Body of pancreas (tissue), 4 donors: Measurements from ENCODE around the gene TBC1D23.

ENCODE experiments used
- POLR2A ChIP-seq, 3 donors: fragments of 450-650 bp; IDR thresholded peaks; one replicate each; pipeline ENCODE4 v1.6.1; 2016; ENCODE audit warnings: antibody characterized with exemption in 3 of 3, mild to moderate bottlenecking in 2 of 3
- TF ChIP-seq, protein P1 (sequence below), 7 experiments: fragments of 450-650 bp in 4 of 7; fragments of 200-600 bp in 3 of 7; sonication (generic) in 3 of 7; IDR thresholded peaks; one replicate each; pipeline ENCODE4 v1.5.1; 2016 to 2019; ENCODE audit warnings: antibody characterized with exemption in 7 of 7

DNA sequence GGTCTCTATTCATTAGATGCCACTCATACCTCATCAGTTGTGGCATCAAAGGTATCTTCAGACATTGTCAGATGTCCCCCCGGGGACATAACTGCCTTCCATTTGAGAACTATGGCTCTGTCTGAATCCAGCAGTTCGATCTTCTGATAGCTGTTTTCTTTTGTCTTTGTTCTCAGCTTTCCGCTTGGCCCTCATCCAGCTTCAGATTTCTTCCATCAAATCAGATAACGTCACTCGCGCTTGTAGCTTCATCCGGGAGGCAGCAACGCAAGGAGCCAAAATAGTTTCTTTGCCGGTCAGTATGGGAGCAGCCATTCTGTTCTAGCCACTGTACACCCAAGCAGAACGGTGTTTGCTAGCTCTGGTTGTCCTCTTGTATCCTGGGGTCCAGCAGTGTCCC is 78.1 kb downstream of the TBC1D23 start:
- TF ChIP-seq, protein P1, sequence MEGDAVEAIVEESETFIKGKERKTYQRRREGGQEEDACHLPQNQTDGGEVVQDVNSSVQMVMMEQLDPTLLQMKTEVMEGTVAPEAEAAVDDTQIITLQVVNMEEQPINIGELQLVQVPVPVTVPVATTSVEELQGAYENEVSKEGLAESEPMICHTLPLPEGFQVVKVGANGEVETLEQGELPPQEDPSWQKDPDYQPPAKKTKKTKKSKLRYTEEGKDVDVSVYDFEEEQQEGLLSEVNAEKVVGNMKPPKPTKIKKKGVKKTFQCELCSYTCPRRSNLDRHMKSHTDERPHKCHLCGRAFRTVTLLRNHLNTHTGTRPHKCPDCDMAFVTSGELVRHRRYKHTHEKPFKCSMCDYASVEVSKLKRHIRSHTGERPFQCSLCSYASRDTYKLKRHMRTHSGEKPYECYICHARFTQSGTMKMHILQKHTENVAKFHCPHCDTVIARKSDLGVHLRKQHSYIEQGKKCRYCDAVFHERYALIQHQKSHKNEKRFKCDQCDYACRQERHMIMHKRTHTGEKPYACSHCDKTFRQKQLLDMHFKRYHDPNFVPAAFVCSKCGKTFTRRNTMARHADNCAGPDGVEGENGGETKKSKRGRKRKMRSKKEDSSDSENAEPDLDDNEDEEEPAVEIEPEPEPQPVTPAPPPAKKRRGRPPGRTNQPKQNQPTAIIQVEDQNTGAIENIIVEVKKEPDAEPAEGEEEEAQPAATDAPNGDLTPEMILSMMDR (IDR thresholded peaks at IDR 0.05), result no peak
- no peak for TF ChIP-seq POLR2A (IDR thresholded peaks at IDR 0.05)
